Natural killer cell treated with Interleukin-12 subunit alpha and Interleukin-12 subunit beta and Interleukin-15 and Interleukin-18, amount 100 ng/mL, for 72 hours (primary cell): ENCODE data around the gene C1QBP. TPM values are rescaled to one million over a fixed set of nuclear protein-coding genes. Genes with fewer than 3 reads are reported as not detected.

Experiments
- ATAC-seq, 2 donors: fragments of 150-1000 bp; cut with Tn5 transposase in 1 of 2; sonication (Bioruptor Pico), chemical (Tn5 transposase) in 1 of 2; 2 replicates each; pipeline ENCODE4 v1.10.0; 2021
- DNase-seq: peaks from one replicate; pipeline ENCODE4 v3.0.0; 2022; ENCODE audit warnings: low spot score
- H3K27ac Mint-ChIP-seq, 2 donors: 1 replicate in 1 of 2; 2 replicates in 1 of 2; pipeline ENCODE4 v1.8.0; 2022; ENCODE audit warnings: mixed read lengths in 2 of 2, mild to moderate bottlenecking in 1 of 2, moderate library complexity in 1 of 2
- H3K27me3 Mint-ChIP-seq, 2 donors: 1 replicate in 1 of 2; 2 replicates in 1 of 2; pipeline ENCODE4 v1.8.0; 2022; ENCODE audit warnings: mixed read lengths in 2 of 2
- H3K36me3 Mint-ChIP-seq: one replicate; pipeline ENCODE4 v1.8.0; 2022; ENCODE audit warnings: mixed read lengths
- H3K4me1 Mint-ChIP-seq, 2 donors: 1 replicate in 1 of 2; 2 replicates in 1 of 2; pipeline ENCODE4 v1.8.0; 2022; ENCODE audit warnings: low read depth in 2 of 2, mixed read lengths in 2 of 2, mild to moderate bottlenecking in 1 of 2
- H3K4me3 Mint-ChIP-seq: one replicate; pipeline ENCODE4 v1.8.0; 2022; ENCODE audit warnings: mixed read lengths
- H3K9me3 Mint-ChIP-seq: 2 replicates; pipeline ENCODE4 v1.8.0; 2022; ENCODE audit warnings: mixed read lengths
- total RNA-seq, 2 donors: library from RNA; stranded (reverse); gene quantifications; one replicate each; pipeline ENCODE4 v1.2.3, GENCODE V29; 2022

Gene C1QBP
- total RNA-seq, 2 donors from 2014 or later = 173 to 271 TPM

DNA sequence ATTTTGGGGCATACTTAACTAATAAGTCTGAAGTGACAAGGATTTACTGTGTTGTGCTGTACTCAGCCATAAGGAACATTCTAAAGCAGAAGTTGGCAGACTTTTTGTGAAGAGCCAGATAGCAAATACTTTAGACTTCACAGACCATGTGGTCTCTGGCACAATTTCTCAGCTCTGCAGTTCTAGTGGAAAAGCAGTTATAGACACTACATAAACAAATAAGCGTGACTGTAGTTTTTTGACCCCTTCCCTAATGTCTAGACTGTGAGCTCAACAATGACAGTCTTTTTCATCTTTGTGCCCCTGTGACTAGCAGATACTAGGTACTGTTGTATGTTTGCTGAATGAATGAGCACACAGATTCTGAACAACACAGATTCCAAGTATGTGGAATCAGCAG is 14.0 kb downstream of the C1QBP start:
- Mint-ChIP-seq H3K9me3 (no peaks in the 10 kb centered on the region), H3K27me3 (no peaks in the 10 kb centered on the region), H3K27ac (no peak overlapping the region), H3K4me1 (peaks cover 14 to 19% of the 10 kb centered on the region in 2 donors), H3K4me3 (no peak overlapping the region), H3K36me3 (peaks cover 18% of the 10 kb centered on the region)
- ATAC-seq = no peak
- no peak for DNase-seq

DNA sequence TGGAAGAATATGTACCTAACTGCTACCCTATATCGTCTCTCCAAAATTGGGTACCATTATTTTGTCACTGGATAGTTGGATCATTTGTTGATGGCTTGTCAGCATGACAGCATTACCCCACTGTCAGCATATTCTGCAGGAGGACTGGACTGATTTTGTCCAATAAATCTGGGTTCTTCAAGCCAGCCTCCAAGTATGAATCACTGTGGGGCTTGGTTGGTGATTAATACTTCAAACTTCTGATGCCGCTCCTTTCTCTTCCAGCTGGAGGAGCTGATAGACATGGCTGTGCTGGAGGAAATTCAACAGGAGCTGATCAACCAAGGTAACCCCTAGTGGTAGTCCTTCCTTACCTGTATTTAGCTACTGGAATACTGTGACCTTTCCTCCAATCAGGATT is 16.4 kb downstream of the C1QBP start:
- no peak for DNase-seq
- Mint-ChIP-seq H3K4me1 (peaks cover 20 to 28% of the 10 kb centered on the region in 2 donors), H3K9me3 (no peaks in the 10 kb centered on the region), H3K36me3 (peaks cover 5% of the 10 kb centered on the region), H3K27me3 (no peaks in the 10 kb centered on the region), H3K27ac (no peak overlapping the region), H3K4me3 (no peak overlapping the region)
- no peak for ATAC-seq

DNA sequence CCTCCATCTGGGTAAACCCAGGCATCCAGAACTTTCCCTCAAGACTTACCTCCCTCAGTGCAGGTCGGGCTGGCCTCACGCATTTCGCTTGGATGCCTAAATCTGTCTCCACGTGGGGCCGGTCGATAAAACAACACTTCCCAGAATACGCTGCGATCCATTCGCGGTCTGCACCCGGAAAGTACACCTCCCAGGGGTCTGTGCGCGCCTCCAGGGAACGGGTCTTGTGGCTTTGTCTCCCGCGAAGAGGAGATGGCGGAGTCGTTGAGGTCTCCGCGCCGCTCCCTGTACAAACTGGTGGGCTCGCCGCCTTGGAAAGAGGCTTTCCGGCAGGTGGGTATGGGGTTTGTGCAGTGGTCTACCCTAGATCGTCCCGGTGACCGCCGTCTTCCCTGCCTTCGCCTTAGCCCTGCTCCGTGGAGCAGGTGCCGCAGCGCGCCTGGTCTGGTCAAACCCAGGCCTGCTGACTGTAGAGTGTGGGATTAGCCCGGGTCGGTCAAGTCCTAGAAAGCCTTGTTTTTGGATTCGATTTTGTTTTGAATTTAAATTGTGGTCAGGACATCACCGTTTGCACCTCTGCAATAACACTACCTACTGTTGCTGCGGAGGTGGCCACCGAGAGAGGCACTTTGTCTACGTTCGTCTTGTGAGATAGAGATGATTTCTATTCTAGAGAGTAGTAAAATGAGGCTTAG is 18.8 kb downstream of the C1QBP start, which contains the start of gene RPAIN:
RPAIN (plus strand) TSS at position 224 of the 695 bp plus-strand sequence; CDS start at position 253, 29 bp downstream.
- peak; percentile 82 to 83 for ATAC-seq
- H3K27ac Mint-ChIP-seq = peak within 1 kb of the TSS; percentile 94 to 97
- H3K9me3 Mint-ChIP-seq = no peaks in the 10 kb centered on the region
- H3K4me3 Mint-ChIP-seq = peak within 1 kb of the TSS; percentile 95
- H3K4me1 Mint-ChIP-seq = peaks cover 20 to 33% of the 10 kb centered on the region in 2 donors
- H3K27me3 Mint-ChIP-seq = no peaks in the 10 kb centered on the region
- H3K36me3 Mint-ChIP-seq = peaks cover 11% of the 10 kb centered on the region
- DNase-seq = peak; percentile 90

DNA sequence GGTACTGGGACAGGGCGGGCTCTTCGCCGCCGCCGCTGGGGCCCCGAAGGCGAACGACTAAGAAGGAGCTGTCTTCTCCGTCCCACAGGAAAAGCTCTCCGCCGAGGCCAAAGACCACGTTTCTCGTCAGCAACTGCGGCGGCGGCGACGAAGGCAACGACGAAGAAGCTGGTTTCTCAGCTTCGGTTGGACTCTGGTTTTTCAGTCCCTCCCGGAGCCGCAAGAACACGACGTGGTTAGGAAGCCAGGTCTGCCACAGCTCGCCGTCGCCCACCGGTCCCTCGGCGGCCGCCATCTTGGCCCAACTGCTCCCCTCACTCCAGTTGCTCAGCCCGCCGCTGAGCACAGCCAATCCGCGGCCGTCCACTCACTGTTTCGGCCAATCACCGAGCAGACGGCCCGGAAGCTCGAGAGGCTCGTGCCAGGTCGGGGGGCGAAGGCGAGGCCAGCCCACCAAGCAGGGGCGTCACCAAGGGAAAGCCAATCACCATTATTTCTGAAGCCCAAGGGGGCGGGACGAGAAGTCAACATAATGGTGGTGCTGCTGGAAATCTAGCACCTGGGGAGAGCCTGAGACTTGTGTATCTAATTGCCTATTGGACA is 19.5 kb downstream of the C1QBP start, which contains the start of gene NUP88:
NUP88 (minus strand) TSS at position 307 of the 603 bp plus-strand sequence; CDS start at position 295, 12 bp downstream.
- Mint-ChIP-seq H3K9me3 (no peaks in the 10 kb centered on the region), H3K36me3 (peaks cover 11% of the 10 kb centered on the region), H3K27ac (peak within 1 kb of the TSS; percentile 94 to 97), H3K4me1 (peaks cover 20 to 33% of the 10 kb centered on the region in 2 donors), H3K27me3 (no peaks in the 10 kb centered on the region), H3K4me3 (peak within 1 kb of the TSS; percentile 95)
- DNase-seq (peak; percentile 98), ATAC-seq (peak; percentile 98)

DNA sequence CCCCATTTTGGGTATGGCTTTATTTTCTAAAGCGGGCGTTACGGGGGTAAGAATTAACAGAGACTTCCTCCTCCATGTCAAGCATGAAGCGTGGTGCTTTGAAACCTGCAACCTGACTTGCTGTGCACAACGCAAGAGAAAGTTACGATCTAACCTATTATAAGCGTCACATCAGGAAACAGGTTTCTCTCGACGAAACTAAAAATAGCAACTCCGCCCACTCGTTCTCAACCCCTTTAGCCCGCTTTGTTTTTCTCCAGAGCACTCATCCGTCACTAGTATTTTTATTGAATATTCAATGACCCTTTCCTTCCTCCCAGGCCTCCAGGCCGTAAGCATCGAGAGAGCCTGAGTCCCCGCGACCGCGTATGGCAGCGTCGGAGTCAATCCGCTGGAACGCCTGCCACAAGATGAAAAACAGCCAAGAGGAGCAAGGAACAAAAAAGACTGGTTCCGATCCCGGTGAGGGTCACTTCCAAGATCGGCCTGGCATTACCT is 20.0 kb downstream of the C1QBP start:
- H3K27me3 Mint-ChIP-seq = no peaks in the 10 kb centered on the region
- H3K27ac Mint-ChIP-seq = peak overlapping the region; percentile 94 to 97
- peak overlapping the region; percentile 95 for H3K4me3 Mint-ChIP-seq
- H3K4me1 Mint-ChIP-seq = peaks cover 20 to 34% of the 10 kb centered on the region in 2 donors
- H3K9me3 Mint-ChIP-seq = no peaks in the 10 kb centered on the region
- DNase-seq (peak; percentile 70), ATAC-seq (peak; percentile 32 to 53)
- H3K36me3 Mint-ChIP-seq = peaks cover 11% of the 10 kb centered on the region

DNA sequence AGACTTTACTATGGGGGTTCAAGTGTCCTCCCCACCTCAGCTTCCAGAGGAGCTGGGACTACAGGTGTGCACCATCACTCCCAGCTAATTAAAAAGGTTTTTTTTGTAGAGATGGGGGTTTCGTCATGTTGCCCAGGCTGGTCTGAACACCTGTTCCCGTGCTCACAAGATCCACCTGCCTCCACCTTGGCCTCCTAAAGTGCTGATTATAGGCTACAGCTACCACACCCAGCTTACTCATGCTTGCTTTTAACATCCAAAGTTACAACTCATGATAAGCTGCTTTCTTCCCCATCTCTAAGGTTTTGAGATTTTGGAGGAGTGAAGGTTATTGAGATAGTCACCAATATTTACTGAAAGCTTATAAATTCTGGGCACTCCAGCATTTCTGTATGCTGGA is 22.1 kb downstream of the C1QBP start:
- peak overlapping the region; percentile 48 for H3K4me3 Mint-ChIP-seq
- H3K9me3 Mint-ChIP-seq = no peaks in the 10 kb centered on the region
- peak overlapping the region in 1 of 2 donors; percentile 33 for H3K27ac Mint-ChIP-seq
- H3K27me3 Mint-ChIP-seq = no peaks in the 10 kb centered on the region
- DNase-seq (no peak), ATAC-seq (no peak)
- peaks cover 29% of the 10 kb centered on the region for H3K36me3 Mint-ChIP-seq
- peaks cover 34 to 53% of the 10 kb centered on the region in 2 donors for H3K4me1 Mint-ChIP-seq

DNA sequence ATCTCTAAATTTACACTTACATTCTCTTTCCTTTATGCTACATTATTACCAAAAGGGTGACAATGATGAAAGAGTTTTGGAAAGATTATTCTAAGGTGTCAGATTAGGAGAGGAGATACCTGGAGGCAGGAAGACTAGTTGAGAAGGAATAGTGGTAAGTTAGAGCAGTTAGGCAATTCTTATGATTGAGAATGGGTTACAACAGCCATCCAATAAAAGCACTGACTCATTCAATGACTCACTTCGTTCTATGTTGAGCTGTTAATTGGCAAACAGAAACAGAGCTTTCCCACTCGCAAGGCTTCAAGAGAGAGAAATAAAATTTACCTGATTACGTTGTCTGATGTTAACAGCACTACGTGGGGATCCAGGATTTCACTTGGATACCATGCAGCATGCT is 25.3 kb downstream of the C1QBP start:
- H3K4me1 Mint-ChIP-seq = peaks cover 22 to 49% of the 10 kb centered on the region in 2 donors
- peaks cover 43% of the 10 kb centered on the region for H3K36me3 Mint-ChIP-seq
- H3K9me3 Mint-ChIP-seq = no peaks in the 10 kb centered on the region
- DNase-seq = no peak
- peak overlapping the region; percentile 8 to 63 for H3K27ac Mint-ChIP-seq
- H3K27me3 Mint-ChIP-seq = no peaks in the 10 kb centered on the region
- peak; percentile 61 to 69 for ATAC-seq
- H3K4me3 Mint-ChIP-seq = no peak overlapping the region

DNA sequence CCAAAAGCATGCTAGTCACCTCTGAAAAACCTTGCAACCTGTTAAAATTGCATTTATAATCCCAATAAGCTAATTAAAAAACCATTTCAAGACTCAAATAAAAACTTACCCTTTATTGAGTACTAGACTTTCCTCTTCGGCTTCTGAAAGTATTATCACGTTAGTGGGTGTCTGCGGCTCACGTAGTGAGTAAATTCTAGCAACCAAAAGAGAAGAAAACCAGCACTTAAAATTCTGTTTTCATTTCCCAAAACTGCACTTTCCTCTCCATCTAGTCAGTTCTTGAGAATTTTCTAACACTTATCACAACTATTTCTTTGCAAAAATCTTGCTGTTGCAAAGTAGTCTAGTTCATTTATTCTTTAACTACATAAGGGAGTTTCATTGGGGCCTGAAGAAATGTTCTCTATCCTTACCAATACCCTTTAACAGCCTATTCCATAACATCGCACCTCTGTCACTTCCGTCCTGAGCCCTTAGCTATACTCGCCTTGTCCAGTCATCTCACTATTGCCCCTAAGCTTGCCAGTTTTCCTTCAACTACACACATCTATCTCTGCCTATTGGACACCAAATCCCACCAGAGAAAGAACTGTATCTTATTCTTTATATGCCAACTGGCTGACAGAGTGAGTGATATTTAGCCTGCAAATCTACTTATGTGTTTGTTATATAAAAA is 28.2 kb downstream of the C1QBP start:
- Mint-ChIP-seq H3K4me3 (peak overlapping the region; percentile 64), H3K27ac (peak overlapping the region in 1 of 2 donors; percentile 65), H3K9me3 (no peaks in the 10 kb centered on the region), H3K27me3 (no peaks in the 10 kb centered on the region), H3K4me1 (peaks cover 20 to 39% of the 10 kb centered on the region in 2 donors), H3K36me3 (peaks cover 37% of the 10 kb centered on the region)
- peak in 1 of 2 donors; percentile 81 for ATAC-seq
- no peak for DNase-seq

DNA sequence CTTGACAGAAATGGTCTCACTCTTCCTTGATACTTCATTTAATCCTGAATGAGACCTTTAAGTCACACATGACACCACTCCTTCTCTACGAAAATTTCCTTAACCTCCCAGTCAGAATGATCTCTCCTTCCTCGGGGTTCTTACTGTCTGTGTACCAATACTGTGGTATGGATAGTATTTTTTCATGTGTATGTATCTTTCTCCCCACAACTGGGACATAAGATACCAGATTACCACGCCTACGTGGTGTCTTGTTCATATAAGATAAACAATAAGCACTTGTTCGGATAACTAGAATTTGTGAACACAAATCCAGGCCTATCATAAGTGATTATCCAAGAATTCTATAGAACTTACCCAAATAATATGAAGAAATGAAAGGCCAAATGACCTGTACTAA is 30.8 kb downstream of the C1QBP start:
- H3K4me1 Mint-ChIP-seq = peaks cover 14 to 31% of the 10 kb centered on the region in 2 donors
- H3K27me3 Mint-ChIP-seq = no peaks in the 10 kb centered on the region
- H3K36me3 Mint-ChIP-seq = peaks cover 34% of the 10 kb centered on the region
- H3K27ac Mint-ChIP-seq = no peak overlapping the region
- no peak overlapping the region for H3K4me3 Mint-ChIP-seq
- ATAC-seq (no peak), DNase-seq (no peak)
- no peaks in the 10 kb centered on the region for H3K9me3 Mint-ChIP-seq

DNA sequence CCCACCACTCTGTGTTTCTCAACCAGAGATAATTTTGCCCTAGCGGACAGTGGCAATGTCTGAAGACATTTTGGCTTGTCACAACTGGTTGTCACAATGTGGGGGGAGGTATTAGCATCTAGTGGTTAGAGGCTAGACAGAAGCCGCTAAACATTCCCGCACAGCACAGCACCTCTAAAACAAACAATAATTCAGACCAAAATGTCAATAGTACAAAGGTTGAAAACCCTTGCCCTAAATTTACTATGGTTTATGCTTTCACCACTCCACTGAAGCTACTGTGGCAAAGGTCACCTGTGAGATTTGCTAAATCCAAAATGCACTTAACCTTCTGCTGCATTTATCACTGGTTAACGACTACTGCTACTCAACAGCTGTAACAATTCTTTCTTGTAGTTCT is 33.6 kb downstream of the C1QBP start:
- DNase-seq (no peak), ATAC-seq (no peak)
- Mint-ChIP-seq H3K27me3 (no peaks in the 10 kb centered on the region), H3K4me1 (peaks cover 1 to 8% of the 10 kb centered on the region in 2 donors), H3K36me3 (peaks cover 13% of the 10 kb centered on the region), H3K4me3 (no peak overlapping the region), H3K9me3 (no peaks in the 10 kb centered on the region), H3K27ac (no peak overlapping the region)

DNA sequence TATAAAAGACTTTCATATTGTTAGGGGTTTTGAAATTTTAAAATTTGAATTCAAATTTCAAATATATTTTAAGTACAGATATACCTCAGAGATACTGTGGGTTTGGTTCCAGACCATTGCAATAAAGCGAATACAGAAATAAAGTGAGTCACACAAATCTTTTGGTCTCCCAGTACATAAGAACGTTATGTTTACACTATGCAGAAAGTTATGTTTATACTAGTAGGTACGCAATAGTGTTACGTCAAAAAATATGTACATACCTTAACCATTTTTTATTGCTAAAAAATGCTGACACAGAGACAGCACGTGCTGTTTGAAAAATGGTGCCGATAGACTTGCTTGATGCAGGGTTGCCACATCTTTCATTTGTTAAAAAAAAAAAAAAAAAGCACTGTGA is 39.2 kb downstream of the C1QBP start:
- no peak overlapping the region for H3K27ac Mint-ChIP-seq
- no peaks in the 10 kb centered on the region for H3K27me3 Mint-ChIP-seq
- H3K36me3 Mint-ChIP-seq = peaks cover 13% of the 10 kb centered on the region
- H3K4me1 Mint-ChIP-seq = peaks cover 5 to 10% of the 10 kb centered on the region in 2 donors
- no peak overlapping the region for H3K4me3 Mint-ChIP-seq
- ATAC-seq (no peak), DNase-seq (no peak)
- H3K9me3 Mint-ChIP-seq = no peaks in the 10 kb centered on the region

DNA sequence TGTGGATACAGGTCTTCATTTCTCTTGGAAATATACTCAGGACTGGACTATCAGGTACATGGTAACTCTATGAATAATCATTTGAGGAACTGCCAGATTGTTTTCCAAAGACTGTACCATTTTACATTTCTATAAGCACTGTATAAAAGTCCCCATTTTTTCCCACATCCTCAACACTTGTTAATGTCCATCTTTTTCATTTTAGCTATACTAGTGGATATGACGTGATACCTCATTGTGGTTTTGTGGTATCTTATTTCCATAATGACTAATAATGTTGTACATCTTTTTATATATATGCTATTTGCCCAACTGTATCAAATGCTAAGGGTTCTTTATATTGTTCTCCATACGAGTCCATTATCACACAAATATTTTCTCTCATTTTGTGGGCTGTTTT is 42.3 kb downstream of the C1QBP start:
- no peak overlapping the region for H3K4me3 Mint-ChIP-seq
- H3K27me3 Mint-ChIP-seq = no peaks in the 10 kb centered on the region
- H3K36me3 Mint-ChIP-seq = peaks cover 27% of the 10 kb centered on the region
- H3K27ac Mint-ChIP-seq = peak overlapping the region; percentile 18 to 27
- H3K9me3 Mint-ChIP-seq = no peaks in the 10 kb centered on the region
- ATAC-seq (peak; percentile 55 to 71), DNase-seq (no peak)
- H3K4me1 Mint-ChIP-seq = peaks cover 5 to 14% of the 10 kb centered on the region in 2 donors

DNA sequence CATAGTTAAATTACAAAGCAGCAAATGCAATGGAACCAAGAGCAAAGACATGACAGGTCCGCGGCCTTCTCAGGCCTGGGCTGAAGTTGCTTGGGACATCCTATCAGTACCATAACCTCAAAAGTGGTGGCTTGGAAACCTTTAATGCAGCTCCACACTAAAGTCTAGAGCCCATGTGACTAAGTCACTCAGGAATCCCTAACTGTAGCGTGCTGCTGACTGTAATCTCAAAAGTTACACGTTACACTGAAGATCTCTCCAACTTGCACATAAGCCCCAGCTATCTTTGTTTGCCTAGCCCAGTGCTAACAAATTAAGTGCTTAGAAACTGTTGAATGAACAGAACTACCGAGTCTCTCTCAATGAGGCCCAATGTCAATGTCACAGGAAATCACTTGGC is 47.3 kb downstream of the C1QBP start:
- no peak for ATAC-seq
- Mint-ChIP-seq H3K36me3 (peaks cover 33% of the 10 kb centered on the region), H3K4me1 (peaks cover 9 to 15% of the 10 kb centered on the region in 2 donors), H3K4me3 (no peak overlapping the region), H3K9me3 (no peaks in the 10 kb centered on the region), H3K27me3 (no peaks in the 10 kb centered on the region), H3K27ac (peak overlapping the region in 1 of 2 donors; percentile 21)
- no peak for DNase-seq
